NCI-H1417 (cell line): ENCODE measurements around the gene CPT2.
A peak's percentile ranks its signal among the peaks of the same experiment; 100 is the strongest.
"Not testable (repeated sequence)": the region's sequence is repeated elsewhere in the genome, so short reads cannot be mapped to it uniquely, and the experiment has no call there.

Experiments used
- DNase-seq, 3 experiments: peaks; one replicate each; lab custom pipeline; 2025; lab: John Stamatoyannopoulos, UW

The CPT2 gene

DNA sequence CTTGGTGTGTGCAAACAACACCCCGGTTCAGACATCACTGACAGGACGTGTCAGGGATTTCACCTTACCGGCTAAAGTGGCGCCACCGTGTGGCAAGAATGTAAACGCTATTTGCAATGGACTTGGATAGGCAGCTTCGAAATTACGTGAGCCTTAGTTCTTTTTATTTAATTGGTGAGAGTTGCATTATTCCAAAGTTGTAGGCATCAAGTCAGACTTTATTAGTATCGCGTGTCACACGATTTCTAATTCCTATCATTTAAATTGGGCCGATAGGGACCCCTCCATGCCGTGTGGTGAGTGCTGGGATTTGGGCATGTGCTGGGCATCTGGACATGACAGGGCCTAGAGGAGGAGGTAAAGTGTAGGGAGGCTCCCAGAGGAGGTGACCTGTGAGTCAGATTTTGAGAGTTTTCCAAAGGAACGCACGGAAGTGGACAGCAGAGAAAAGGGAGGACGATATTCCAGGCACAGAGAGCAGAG, 14.5 kb upstream of the CPT2 start:
- DNase-seq, result peak; percentile 50 to 83 (median 81)

GRCh38 chr1:53182716-53183094, 13.9 kb upstream of the CPT2 start:
- no peak for DNase-seq

DNA sequence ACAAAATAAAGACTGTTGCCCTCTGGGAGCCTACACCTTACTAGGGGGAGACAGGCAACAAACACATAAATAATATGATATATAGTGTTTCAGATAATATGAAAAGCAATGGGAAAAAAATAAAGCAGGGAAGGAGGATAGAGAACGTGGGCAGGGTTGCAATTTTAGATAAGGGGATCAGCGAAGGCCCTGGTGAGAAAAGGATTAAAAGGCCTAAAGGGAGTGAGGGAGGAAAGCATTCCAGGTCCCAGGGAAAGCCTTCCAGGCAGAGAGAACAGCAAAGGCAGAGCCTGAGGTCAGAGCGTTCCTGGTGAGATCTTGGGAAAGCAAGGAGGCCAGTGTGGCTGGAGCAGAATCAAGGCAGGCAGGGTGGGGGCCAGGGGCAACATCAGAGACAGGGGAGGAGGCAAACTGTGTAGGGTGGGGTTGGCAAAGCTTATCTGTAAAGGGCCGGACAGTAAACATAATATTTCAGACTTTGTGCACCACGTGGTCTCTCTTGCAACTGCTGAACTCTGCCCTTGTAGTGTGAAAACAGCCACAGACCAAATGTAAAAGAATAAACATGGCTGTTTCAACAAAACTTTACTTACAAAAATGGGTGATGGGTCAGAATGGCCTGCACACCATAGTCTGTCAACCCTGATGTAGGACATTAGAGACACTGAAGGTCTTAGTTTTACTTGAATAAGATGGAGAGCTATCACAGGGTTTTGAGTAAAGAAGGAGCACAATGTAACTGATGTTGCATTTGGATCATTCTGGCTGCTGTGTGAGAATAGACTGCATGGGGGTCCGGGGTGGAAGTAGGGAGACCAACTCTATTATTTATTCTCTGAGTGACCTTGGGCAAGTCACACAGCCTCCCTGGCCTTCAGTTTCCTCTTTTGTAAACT, 13.3 kb upstream of the CPT2 start:
- no peak for DNase-seq

GRCh38 chr1:53185955-53186297, 10.7 kb upstream of the CPT2 start:
- DNase-seq, result not testable (repeated sequence)

DNA sequence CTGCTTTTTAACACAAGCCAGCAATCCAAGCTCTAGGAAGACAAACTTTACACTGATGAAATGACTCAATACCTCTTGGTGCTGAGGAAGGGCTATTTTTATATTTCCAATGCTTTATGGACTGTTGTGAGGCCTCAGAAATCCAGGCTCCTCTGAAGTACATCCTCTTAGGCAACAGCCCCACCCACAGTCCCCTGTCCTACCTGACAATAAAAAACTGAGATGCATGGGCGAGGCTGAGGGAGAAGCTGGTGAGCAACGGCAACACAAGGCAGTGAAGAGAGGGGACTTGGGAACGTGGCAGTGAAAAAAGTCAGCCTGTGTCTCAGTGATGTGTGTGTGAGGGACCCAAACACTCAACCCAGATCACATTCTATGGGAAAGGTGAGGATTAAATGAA, 10.1 kb upstream of the CPT2 start:
- DNase-seq, result no peak

DNA sequence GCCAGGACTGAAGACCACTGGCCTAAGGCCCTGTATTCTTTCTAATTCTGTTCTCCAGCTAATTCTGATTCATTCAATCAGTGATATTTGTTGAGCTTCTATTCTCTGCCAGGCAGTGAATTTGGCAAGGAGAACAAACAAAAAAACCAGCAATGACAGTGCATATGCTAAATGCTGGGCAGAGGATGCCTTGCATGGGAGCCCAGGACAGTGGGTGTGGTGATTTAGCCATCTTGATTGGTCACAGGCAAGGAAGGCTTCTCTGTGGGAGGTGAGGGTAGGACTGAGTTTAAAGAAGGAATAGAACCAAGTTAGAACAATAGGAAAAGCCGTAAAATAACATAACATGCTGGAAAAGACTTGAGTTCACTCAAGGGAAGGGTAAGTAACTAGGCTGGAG, 9.2 kb upstream of the CPT2 start:
- no peak for DNase-seq

DNA sequence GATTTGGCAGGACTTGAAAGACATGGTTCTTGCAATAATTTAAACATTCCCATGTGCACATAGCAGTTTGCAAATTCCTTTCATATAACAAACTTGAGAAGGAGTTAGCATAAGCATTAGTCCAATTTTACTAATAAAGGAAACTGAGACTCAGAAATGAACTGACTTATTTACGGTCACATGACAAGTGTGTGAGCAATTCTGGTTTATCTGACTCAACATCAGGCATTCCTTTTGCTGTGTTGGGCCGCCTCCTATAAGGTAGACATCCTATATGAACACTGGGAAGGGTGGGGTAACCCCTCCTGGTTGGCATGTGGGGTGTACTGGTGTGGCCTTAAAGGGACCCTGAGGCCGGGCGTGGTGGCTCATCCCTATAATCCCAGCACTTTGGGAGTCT, 8.5 kb upstream of the CPT2 start:
- DNase-seq, result no peak

DNA sequence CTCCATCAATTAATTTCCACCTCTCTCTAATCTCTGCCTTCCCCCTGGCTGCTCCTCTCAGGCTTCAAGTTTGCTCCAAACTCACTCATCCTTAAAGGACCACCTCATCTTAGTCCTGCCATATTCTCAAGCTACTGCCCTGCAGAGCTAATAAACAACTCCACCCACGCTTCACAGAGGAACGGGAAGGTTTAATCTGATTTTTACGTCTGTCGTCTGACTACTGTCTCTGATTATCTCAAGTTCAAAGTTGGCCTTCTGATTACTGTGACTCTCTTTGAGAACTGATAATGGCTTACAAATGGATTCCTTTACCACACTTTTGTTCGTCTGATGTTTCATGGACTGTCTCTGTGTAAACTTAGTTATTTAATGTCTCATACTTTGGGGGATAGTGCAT, 7.6 kb upstream of the CPT2 start:
- DNase-seq, result no peak

GRCh38 chr1:53190210-53190611, 6.4 kb upstream of the CPT2 start:
- no peak for DNase-seq

DNA sequence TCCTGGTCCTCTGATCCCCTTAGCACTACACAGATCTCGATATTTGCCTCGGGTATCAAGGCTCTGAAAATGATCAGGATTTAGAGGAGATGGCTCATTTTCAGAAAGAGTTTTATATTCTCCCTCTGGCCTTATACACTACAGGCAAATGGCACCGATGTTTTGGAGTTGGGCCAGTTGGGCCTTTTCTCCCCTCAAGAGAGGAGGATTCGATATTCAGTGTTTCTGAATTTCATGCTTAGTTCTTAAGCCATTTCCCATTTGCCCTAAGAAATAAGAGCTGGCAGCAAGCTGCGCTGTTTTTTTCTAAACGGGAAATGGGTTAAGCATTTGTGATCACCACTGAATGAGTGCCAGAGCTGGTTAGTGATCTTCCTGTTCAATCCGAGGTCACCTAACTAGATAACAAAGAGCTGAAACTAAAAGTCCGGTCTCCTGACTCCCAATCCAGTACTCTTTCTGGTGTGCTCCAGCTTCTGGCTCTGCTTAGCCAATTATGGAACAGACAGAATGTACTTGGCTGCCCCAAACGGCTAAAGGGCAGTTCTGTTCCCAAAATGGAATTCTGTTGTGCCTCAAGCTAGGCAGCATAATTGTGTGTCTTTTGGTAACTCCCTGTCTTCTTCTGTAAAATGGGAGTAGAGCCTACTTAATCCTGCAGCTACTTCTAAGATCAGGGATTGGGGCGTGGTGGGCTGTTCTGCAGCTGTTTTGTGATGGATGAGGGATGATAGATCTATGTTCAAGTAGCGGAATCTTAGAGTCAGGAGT, 1.2 kb upstream of the CPT2 start:
- no peak for DNase-seq

DNA sequence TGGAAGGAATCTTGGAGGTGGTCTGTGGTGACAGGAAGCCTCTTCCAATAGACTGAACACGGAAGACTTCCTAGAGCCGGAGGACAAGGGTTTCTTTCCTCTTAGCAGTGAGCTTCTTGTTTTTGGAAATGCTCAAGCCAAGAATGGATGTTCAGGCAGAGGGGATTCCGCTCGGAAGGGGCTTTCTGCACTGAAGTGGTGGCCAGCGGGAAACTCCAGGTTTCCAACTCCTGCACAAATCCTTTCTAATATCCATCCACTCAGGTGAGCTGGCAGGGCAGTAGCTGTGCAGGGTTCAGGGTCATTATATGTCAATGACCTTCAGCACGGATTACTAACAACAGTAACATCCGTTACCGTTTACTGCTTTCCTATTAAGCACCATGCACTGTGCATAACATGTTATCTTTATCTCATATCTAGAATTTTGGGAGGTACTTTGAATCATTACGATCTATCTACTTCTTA, 573 bp upstream of the CPT2 start:
- DNase-seq, result peak in 1 of 3 experiments; percentile 28

GRCh38 chr1:53197291-53198200, 922 bp downstream of the CPT2 start:
- no peak for DNase-seq

DNA sequence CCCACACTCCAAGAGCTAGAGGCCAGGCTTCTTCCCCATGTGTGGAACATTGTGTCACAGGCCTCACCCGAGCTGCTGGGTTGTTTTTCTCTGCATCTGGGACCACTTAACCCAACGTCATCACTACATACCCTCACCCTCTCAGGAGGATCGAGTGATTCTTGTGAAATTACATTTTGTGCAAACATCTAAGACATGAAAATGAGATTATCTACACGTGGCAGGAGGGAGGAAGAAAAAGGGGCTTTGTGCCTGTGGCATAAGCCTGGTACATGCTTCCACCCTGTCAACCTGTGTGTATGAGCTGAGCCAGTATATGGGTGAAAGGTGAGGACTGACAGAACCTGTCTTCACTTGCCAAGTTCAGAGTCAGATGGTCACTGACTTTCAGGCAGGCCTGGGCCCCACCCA, 1.6 kb downstream of the CPT2 start:
- DNase-seq, result no peak

- DNase-seq, result no peak
These were observed 6.8 kb downstream of the CPT2 start for GRCh38 chr1:53203466-53203865.

DNA sequence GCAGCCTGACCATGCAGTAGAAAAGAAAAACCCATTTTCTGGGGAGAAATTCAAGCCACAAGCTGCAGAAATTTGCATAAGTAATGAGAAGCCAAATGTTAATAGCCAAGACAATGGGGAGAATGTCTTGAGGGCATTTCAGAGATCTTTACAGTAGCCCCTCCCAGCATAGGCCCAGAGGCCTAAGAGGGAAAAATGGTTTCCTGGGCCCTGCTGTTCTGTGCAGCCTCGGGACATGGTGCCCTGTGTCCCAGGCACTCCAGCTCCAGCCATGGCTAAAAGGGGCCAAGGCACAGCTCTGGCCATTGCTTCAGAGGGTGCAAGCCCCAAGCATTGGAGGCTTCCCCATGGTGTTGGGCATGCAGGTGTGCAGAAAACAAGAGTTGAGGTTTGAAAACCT, 8.9 kb downstream of the CPT2 start:
- not testable (repeated sequence) for DNase-seq

- DNase-seq, result peak in 1 of 3 experiments; percentile 4
These were observed 9.6 kb downstream of the CPT2 start for GRCh38 chr1:53206083-53206685.

DNA sequence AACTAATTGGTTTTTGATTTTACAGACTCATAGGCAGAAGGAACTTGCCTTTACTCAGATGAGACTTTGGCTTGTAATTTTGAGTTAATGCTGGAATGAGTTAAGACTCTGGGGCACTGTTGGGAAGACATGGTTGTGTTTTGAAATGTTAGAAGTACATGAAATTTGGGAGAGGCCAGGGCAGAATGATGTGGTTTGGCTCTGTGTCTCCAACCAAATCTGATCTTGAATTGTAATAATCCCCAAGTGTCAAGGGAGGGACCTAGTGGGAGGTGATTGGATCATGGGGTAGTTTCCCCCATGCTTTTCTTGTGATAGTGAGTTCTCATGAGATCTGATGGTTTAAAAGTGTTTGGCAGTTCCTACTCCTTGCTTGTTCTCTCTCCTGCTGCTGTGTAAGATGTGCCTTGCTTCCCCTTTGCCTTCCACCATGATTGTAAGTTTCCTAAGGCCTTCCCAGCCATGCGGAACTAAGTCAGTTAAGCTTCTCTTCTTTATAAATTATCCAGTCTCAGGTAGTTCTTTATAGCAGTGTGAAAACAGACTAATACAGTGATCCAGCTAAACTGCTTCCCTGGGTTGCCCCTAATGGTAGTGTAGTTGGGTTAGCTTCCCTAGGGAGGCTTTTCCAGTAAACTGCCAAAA, 10.2 kb downstream of the CPT2 start:
- DNase-seq, result no peak

GRCh38 chr1:53207726-53208125, 11.1 kb downstream of the CPT2 start:
- no peak for DNase-seq

DNA sequence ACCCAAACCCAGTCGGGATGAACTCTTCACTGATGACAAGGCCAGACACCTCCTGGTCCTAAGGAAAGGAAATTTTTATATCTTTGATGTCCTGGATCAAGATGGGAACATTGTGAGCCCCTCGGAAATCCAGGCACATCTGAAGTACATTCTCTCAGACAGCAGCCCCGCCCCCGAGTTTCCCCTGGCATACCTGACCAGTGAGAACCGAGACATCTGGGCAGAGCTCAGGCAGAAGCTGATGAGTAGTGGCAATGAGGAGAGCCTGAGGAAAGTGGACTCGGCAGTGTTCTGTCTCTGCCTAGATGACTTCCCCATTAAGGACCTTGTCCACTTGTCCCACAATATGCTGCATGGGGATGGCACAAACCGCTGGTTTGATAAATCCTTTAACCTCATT, 13.7 kb downstream of the CPT2 start:
- DNase-seq, result no peak

GRCh38 chr1:53210954-53211353, 14.3 kb downstream of the CPT2 start:
- DNase-seq, result no peak

DNA sequence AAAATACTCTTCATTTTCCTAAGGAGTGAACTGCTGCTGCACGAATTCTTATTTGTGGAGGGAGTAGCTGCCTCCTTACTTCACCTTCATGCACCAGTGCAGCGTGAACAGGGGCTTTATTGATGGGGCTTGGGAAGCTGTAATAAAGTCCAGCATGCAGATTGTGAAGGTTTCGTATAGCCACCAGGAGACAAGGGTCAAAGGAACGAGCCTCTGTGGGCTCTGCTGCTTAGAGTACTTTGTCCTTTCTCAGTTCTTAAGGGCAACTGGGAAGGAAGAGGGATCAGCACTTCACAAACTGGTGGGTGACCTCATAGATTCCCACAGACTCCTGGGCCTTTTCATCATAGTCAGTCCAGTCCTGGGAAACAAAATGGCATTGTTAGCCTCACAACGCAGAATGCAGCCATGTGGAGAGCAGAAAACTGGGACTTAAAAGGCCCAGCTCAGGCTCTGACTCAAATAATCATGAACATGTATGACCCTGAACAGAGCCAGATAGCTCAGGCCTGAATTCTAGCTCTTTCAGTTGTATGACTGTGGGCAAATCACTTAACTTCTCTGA, 17.8 kb downstream of the CPT2 start:
- no peak for DNase-seq
